HepG2 (cell line): Measurements from ENCODE around the gene PRKG1. TPM values are rescaled to one million over a fixed set of nuclear protein-coding genes. Genes with fewer than 3 reads are reported as not detected.

Experiments used
- ATAC-seq: fragments of 200-7000 bp; cut with Tn5 transposase; 3 replicates; pipeline ENCODE4 v1.9.1; 2020; ENCODE audit warnings: mild to moderate bottlenecking, moderate library complexity
- BruUV-seq: library from RNA; stranded (reverse); fragments of 400-500 nt; replicated peaks from 2 replicates; lab custom pipeline; 2021; lab: Mats Ljungman, UMichigan
- CTCF ChIA-PET: fragments of 300-600 bp; formaldehyde crosslinking; extraction: SDS; loops from one replicate; lab custom pipeline; 2021; ENCODE audit warnings: low total read pairs, inconsistent platforms, low intra/inter-chr PET ratio; lab: Yijun Ruan, JAX
- POLR2A ChIA-PET: fragments of 350-600 bp; sonication (Branson Sonifier 250); formaldehyde crosslinking; loops from one replicate; lab custom pipeline; 2020; ENCODE audit warnings: antibody characterized with exemption, inconsistent platforms; lab: Yijun Ruan, JAX
- DNase-seq: peaks from one replicate; pipeline ENCODE4 v3.0.0-alpha.2; 2015; ENCODE audit warnings: low spot score
- FAIRE-seq: peaks from 3 replicates; lab custom pipeline; 2011; peaks lifted over from hg19 to GRCh38; lab: Jason Lieb, UNC
- H2AFZ ChIP-seq: one replicate; pipeline ENCODE4 v1.6.1; 2011; ENCODE audit warnings: low read length, inconsistent platforms
- H3K27ac ChIP-seq: fragments of 300-600 bp; 3 replicates; pipeline ENCODE4 v1.8.0; 2011; ENCODE audit warnings: mixed run types, mild to moderate bottlenecking, mixed read lengths, low read length, inconsistent platforms; ENCODE audit not compliant: insufficient read depth; ENCODE audit errors: extremely low read length
- H3K27me3 ChIP-seq, 2 experiments: fragments of 200-600 bp in 1 of 2; 2 replicates in 1 of 2; 3 replicates in 1 of 2; pipeline versions ENCODE4 v1.6.0 to v1.8.0; 2011; ENCODE audit warnings: low read length in 2 of 2, mild to moderate bottlenecking in 2 of 2, moderate library complexity in 2 of 2, inconsistent platforms in 1 of 2; ENCODE audit not compliant: insufficient read depth in 2 of 2, control insufficient read depth in 1 of 2
- H3K36me3 ChIP-seq, 2 experiments: fragments of 200-600 bp in 1 of 2; replicated peaks in 1 of 2; 2 replicates in 1 of 2; 3 replicates in 1 of 2; pipeline versions ENCODE4 v1.5.1 to v1.8.0; 2011; ENCODE audit warnings: low read length in 2 of 2, inconsistent platforms in 1 of 2; ENCODE audit not compliant: insufficient read depth in 2 of 2, control insufficient read depth in 1 of 2
- H3K4me1 ChIP-seq: 2 replicates; pipeline ENCODE4 v1.5.1; 2012; ENCODE audit warnings: low read length, inconsistent platforms; ENCODE audit not compliant: insufficient read depth
- H3K4me2 ChIP-seq: 2 replicates; pipeline ENCODE4 v1.6.0; 2011; ENCODE audit warnings: low read depth, low read length, inconsistent platforms
- H3K4me3 ChIP-seq, 3 experiments: fragments of 200-600 bp in 1 of 3; sonication (generic), shearing (Covaris generic) in 1 of 3; replicated peaks in 1 of 3; 2 replicates each; pipeline ENCODE4 v1.5.1; 2011 to 2016; ENCODE audit warnings: low read length in 3 of 3, inconsistent platforms in 2 of 3, low read depth in 2 of 3, mild to moderate bottlenecking in 2 of 3, control low read depth in 1 of 3, mixed read lengths in 1 of 3; ENCODE audit not compliant: insufficient read depth in 1 of 3
- H3K79me2 ChIP-seq: one replicate; pipeline ENCODE4 v1.6.1; 2011; ENCODE audit warnings: low read length, inconsistent platforms; ENCODE audit not compliant: insufficient read depth
- H3K9ac ChIP-seq: 2 replicates; pipeline ENCODE4 v1.6.0; 2011; ENCODE audit warnings: mild to moderate bottlenecking, low read depth, low read length, inconsistent platforms; ENCODE audit not compliant: insufficient read depth
- H3K9me3 ChIP-seq: 2 replicates; pipeline ENCODE4 v1.5.1; 2012; ENCODE audit warnings: mild to moderate bottlenecking, low read length
- H4K20me1 ChIP-seq: 2 replicates; pipeline ENCODE4 v1.6.0; 2011; ENCODE audit warnings: inconsistent platforms, mild to moderate bottlenecking, low read length, moderate library complexity; ENCODE audit not compliant: insufficient read depth
- DPF2 ChIP-seq: sonication (generic); formaldehyde crosslinking; IDR thresholded peaks from 2 replicates; pipeline ENCODE4 v1.4.0; 2020; ENCODE audit warnings: mild to moderate bottlenecking, low read depth, missing genetic modification reagents, borderline replicate concordance
- EP300 ChIP-seq, 3 experiments: sonication (generic) in 1 of 3; formaldehyde crosslinking in 1 of 3; IDR thresholded peaks; 2 replicates each; pipeline versions ENCODE4 v1.5.1 to v1.6.1; 2011 to 2020; ENCODE audit warnings: low read depth in 2 of 3, low read length in 2 of 3, borderline replicate concordance in 1 of 3, improper control_type of control experiment in 1 of 3, mild to moderate bottlenecking in 1 of 3, missing genetic modification reagents in 1 of 3, moderate library complexity in 1 of 3
- GATAD1 ChIP-seq: IDR thresholded peaks from 2 replicates; pipeline ENCODE4 v1.6.1; 2016; ENCODE audit warnings: missing genetic modification reagents, missing compliant biosample characterization
- HNRNPLL ChIP-seq: fragments of 200-400 bp; formaldehyde crosslinking; IDR thresholded peaks from 2 replicates; pipeline ENCODE4 v1.6.1; 2017; ENCODE audit warnings: mild to moderate bottlenecking, low read depth, low read length; ENCODE audit not compliant: poor library complexity, severe bottlenecking
- NAIF1 ChIP-seq: sonication (generic); formaldehyde crosslinking; IDR thresholded peaks from 2 replicates; pipeline ENCODE4 v1.5.0; 2020; ENCODE audit warnings: mild to moderate bottlenecking, missing genetic modification reagents, borderline replicate concordance
- NFATC3 ChIP-seq: sonication (generic); formaldehyde crosslinking; IDR thresholded peaks from 2 replicates; pipeline ENCODE4 v1.5.1; 2020; ENCODE audit warnings: mild to moderate bottlenecking, missing genetic modification reagents
- NFYC ChIP-seq: IDR thresholded peaks from 2 replicates; pipeline ENCODE4 v1.6.1; 2016; ENCODE audit warnings: missing genetic modification reagents, missing compliant biosample characterization
- PHB2 ChIP-seq: fragments of 450-650 bp; IDR thresholded peaks from 2 replicates; pipeline ENCODE4 v1.6.1; 2018; ENCODE audit not compliant: partially characterized antibody
- SNAPC2 ChIP-seq: sonication (generic); formaldehyde crosslinking; IDR thresholded peaks from 2 replicates; pipeline ENCODE4 v1.8.1; 2022; ENCODE audit warnings: mild to moderate bottlenecking, missing genetic modification reagents
- ZFP82 ChIP-seq: sonication (generic); formaldehyde crosslinking; IDR thresholded peaks from 2 replicates; pipeline ENCODE4 v1.5.1; 2020; ENCODE audit warnings: mild to moderate bottlenecking, missing genetic modification reagents, borderline replicate concordance
- ZNF10 ChIP-seq: sonication (generic); formaldehyde crosslinking; IDR thresholded peaks from 2 replicates; pipeline ENCODE4 v1.4.0; 2020; ENCODE audit warnings: mild to moderate bottlenecking, low read depth, missing genetic modification reagents, borderline replicate concordance
- ZNF101 ChIP-seq: sonication (generic); formaldehyde crosslinking; IDR thresholded peaks from 2 replicates; pipeline ENCODE4 v1.4.0; 2020; ENCODE audit warnings: mild to moderate bottlenecking, low read depth, missing genetic modification reagents, borderline replicate concordance
- ZNF12 ChIP-seq: sonication (generic); formaldehyde crosslinking; IDR thresholded peaks from 2 replicates; pipeline ENCODE4 v1.5.0; 2020; ENCODE audit warnings: missing genetic modification reagents
- ZNF224 ChIP-seq: sonication (generic); formaldehyde crosslinking; IDR thresholded peaks from 2 replicates; pipeline ENCODE4 v1.5.0; 2020; ENCODE audit warnings: mild to moderate bottlenecking, missing genetic modification reagents
- ZNF274 ChIP-seq: sonication (generic); formaldehyde crosslinking; IDR thresholded peaks from 2 replicates; pipeline ENCODE4 v1.5.1; 2020; ENCODE audit warnings: mild to moderate bottlenecking, missing genetic modification reagents
- ZNF275 ChIP-seq: sonication (generic); formaldehyde crosslinking; IDR thresholded peaks from 2 replicates; pipeline ENCODE4 v1.8.0; 2022; ENCODE audit warnings: missing genetic modification reagents, mild to moderate bottlenecking, inconsistent platforms, borderline replicate concordance
- ZNF282 ChIP-seq: fragments of 450-650 bp; IDR thresholded peaks from 2 replicates; pipeline ENCODE4 v1.6.1; 2018; ENCODE audit not compliant: partially characterized antibody
- ZNF496 ChIP-seq: sonication (generic); formaldehyde crosslinking; IDR thresholded peaks from 2 replicates; pipeline ENCODE4 v1.8.1; 2023; ENCODE audit warnings: mild to moderate bottlenecking, moderate library complexity, missing genetic modification reagents; ENCODE audit not compliant: insufficient replicate concordance
- ZNF652 ChIP-seq: IDR thresholded peaks from 2 replicates; pipeline ENCODE4 v1.6.1; 2016; ENCODE audit warnings: low read depth, borderline replicate concordance
- ZNF883 ChIP-seq: sonication (generic); formaldehyde crosslinking; IDR thresholded peaks from 2 replicates; pipeline ENCODE4 v1.5.1; 2020; ENCODE audit warnings: mild to moderate bottlenecking, missing genetic modification reagents; ENCODE audit errors: not compliant biosample characterization
- WGBS: methylation state at CpG from one replicate; pipeline ENCODE4 v1.1.6; 2017; ENCODE audit warnings: low lambda C conversion rate; 5-methylcytosine and 5-hydroxymethylcytosine counted together
- in situ Hi-C: cut with HindIII; loops from 2 replicates; pipeline ENCODE4 v1.10.0; 2017; ENCODE audit warnings: low pct_unique_long_range_greater_than_20kb; ENCODE audit not compliant: extremely low pct_ligation_motif_present
- intact Hi-C: fragments of 100-400 bp; cut with micrococcal nuclease; formaldehyde crosslinking; loops from one replicate; pipeline ENCODE4 v1.10.0; 2022; ENCODE audit not compliant: unreplicated experiment
- polyA plus RNA-seq, 8 experiments: library from polyadenylated mRNA; depleted of rRNA in 3 of 8; stranded (reverse) in 7 of 8; unstranded in 1 of 8; fragments of >200 nt; fragmentation: Illumina TruSeq in 4 of 8; extraction: Trizol in 4 of 8; gene quantifications; 2 replicates each; pipeline versions ENCODE4 v1.2.1 to v1.2.3, GENCODE V29; 2011 to 2016; ENCODE audit warnings: low read depth in 4 of 8, missing spikeins in 1 of 8, mixed read lengths in 1 of 8; ENCODE audit not compliant: insufficient read depth in 1 of 8
- total RNA-seq, 5 experiments: library from RNA; depleted of rRNA; stranded (reverse); fragments of >200 nt; fragmentation: Illumina TruSeq; extraction: Trizol; gene quantifications; 2 replicates each; pipeline ENCODE4 v1.2.3, GENCODE V29; 2016; ENCODE audit warnings: low read depth in 1 of 5

Gene PRKG1
- total and polyA plus RNA-seq, 2 of the 13 experiments (the other 11 are each of a cell fraction or from before 2014, with no cell fraction given), result 0.01 TPM; not detected in 1

DNA sequence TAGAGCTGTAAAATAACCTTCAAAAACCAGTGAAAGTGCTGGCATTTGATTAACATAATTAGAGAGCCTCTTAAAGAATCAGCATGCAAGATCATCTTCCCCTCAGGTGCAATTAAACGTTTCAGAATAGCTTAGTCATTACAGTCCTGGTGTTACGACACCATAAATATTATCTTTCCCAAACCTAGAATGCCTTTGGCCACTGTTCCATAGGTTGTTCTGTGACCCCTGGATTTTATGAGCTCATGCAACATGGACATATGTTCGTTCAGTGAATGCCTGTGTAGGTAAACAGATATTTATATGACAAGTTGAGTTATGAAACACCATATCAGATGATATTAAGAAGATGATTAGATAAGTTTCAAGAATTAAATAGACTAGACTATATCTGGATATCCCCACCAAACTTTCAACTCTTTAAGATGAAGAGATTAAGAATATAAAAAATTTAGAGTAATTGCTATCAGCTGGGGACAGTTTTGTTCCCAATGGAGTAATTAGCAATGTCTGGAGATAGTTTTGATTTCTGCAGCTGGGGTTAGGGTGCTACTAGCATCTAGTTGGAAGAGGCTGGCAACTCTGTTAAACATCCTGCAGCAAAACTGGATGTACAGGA, 976.3 kb downstream of the PRKG1 start (continued):
- no peak for TF ChIP-seq ZFP82 (CRISPR knock-in tag)
- no peak for TF ChIP-seq ZNF883 (CRISPR knock-in tag)
- TF ChIP-seq ZNF12 (CRISPR knock-in tag), result no peak
- TF ChIP-seq DPF2 (CRISPR knock-in tag), result no peak
- TF ChIP-seq ZNF496 (CRISPR knock-in tag), result no peak
- no peak for TF ChIP-seq ZNF274 (CRISPR knock-in tag)

GRCh38 chr10:52053497-52053896, 979.2 kb downstream of the PRKG1 start:
- CTCF ChIA-PET, result no interaction called here
- no peaks in the 10 kb centered on the region for H3K36me3 ChIP-seq
- H4K20me1 ChIP-seq, result no peaks in the 10 kb centered on the region
- H3K4me2 ChIP-seq, result no peak overlapping the region
- no peaks in the 10 kb centered on the region for H3K4me1 ChIP-seq
- FAIRE-seq (no peak), DNase-seq (no peak), ATAC-seq (no peak)
- no peaks in the 10 kb centered on the region for H3K79me2 ChIP-seq
- POLR2A ChIA-PET, result no interaction called here
- intact Hi-C loops, result no loop called here
- no peak overlapping the region for H3K9ac ChIP-seq
- 1% methylated on average over 5 of the region's 5 CpGs for WGBS
- no peak overlapping the region for H3K4me3 ChIP-seq
- in situ Hi-C loops, result no loop called here
- H3K27me3 ChIP-seq, result no peaks in the 10 kb centered on the region
- BruUV-seq, result no TSS peak
- no peaks in the 10 kb centered on the region for H3K9me3 ChIP-seq
- H3K27ac ChIP-seq, result no peak overlapping the region
- no peak overlapping the region for H2AFZ ChIP-seq
- TF ChIP-seq ZNF652 (CRISPR knock-in tag), result no peak
- TF ChIP-seq ZNF10 (CRISPR knock-in tag), result no peak
- TF ChIP-seq GATAD1 (CRISPR knock-in tag), result no peak
- no peak for TF ChIP-seq SNAPC2 (CRISPR knock-in tag)
- TF ChIP-seq NAIF1 (CRISPR knock-in tag), result no peak
- no peak for TF ChIP-seq NFYC (CRISPR knock-in tag)
- no peak for TF ChIP-seq NFATC3
- no peak for TF ChIP-seq ZNF224
- no peak for TF ChIP-seq PHB2
- no peak for TF ChIP-seq HNRNPLL
- no peak for TF ChIP-seq ZNF101 (CRISPR knock-in tag)
- no peak for TF ChIP-seq ZNF282
- no peak for TF ChIP-seq ZNF275
- TF ChIP-seq EP300 (IDR thresholded peaks at IDR 0.05; ENCODE audit: low read depth in 2 of 2, low read length in 2 of 2), result no peak
- no peak for TF ChIP-seq EP300 (CRISPR knock-in tag; IDR thresholded peaks at IDR 0.05; ENCODE audit: borderline replicate concordance)
- TF ChIP-seq DPF2 (CRISPR knock-in tag), result no peak
